ENCODE data around the gene GH2. TPM values are rescaled to one million over a fixed set of nuclear protein-coding genes. Genes with fewer than 3 reads are reported as not detected.
"Not testable (repeated sequence)": the region's sequence is repeated elsewhere in the genome, so short reads cannot be mapped to it uniquely, and the experiment has no call there.

Gene GH2
- total RNA-seq, 4 donors from 2014 or later: not detected

GRCh38 chr17:63869491-63870291 lies 12.1 kb downstream of the GH2 start:
- TF ChIP-seq CTCF (IDR thresholded peaks at IDR 0.05): peak in 1 of 5 experiments; percentile 7
- not testable (repeated sequence) for H3K4me1 ChIP-seq; H3K9me3 ChIP-seq; H3K36me3 ChIP-seq; H3K27me3 ChIP-seq; H3K4me3 ChIP-seq; H3K27ac ChIP-seq; DNase-seq (ENCODE audit: low spot score in 2 of 2)
- WGBS, 2 donors: 39 to 52% methylated on average over 9 of the region's 9 CpGs

- not testable (repeated sequence) for H3K4me1 ChIP-seq; DNase-seq (ENCODE audit: low spot score in 2 of 2); H3K27me3 ChIP-seq; H3K9me3 ChIP-seq; H3K27ac ChIP-seq; H3K36me3 ChIP-seq; H3K4me3 ChIP-seq
- whole genome bisulfite sequencing, 2 donors: 64 to 74% methylated on average over 3 to 7 of the region's 7 CpGs
Observed at GRCh38 chr17:63866625-63867024, 15.1 kb downstream of the GH2 start.

GRCh38 chr17:63859257-63859656 lies 22.5 kb downstream of the GH2 start:
- WGBS, 2 donors: 50 to 77% methylated on average over 3 of the region's 3 CpGs
- no peak for TF ChIP-seq CTCF (IDR thresholded peaks at IDR 0.05)
- no peak for TF ChIP-seq EP300 (IDR thresholded peaks at IDR 0.05)
- TF ChIP-seq POLR2A (IDR thresholded peaks at IDR 0.05): no peak

GRCh38 chr17:63856425-63856824 lies 25.3 kb downstream of the GH2 start:
- H3K27ac ChIP-seq; H3K9me3 ChIP-seq; H3K4me1 ChIP-seq; H3K27me3 ChIP-seq; H3K4me3 ChIP-seq; DNase-seq (ENCODE audit: low spot score in 2 of 2); H3K36me3 ChIP-seq: not testable (repeated sequence)
- 89 to 95% methylated on average over 8 of the region's 8 CpGs for WGBS, 2 donors

More at GRCh38 chr17:63859257-63859656, 22.5 kb downstream of the GH2 start:
- H3K27ac ChIP-seq: no peak overlapping the region
- H3K36me3 ChIP-seq: no peaks in the 10 kb centered on the region
- no peaks in the 10 kb centered on the region for H3K4me1 ChIP-seq
- H3K4me3 ChIP-seq: no peak overlapping the region
- DNase-seq (ENCODE audit: low spot score in 2 of 2): no peak
- H3K9me3 ChIP-seq: no peaks in the 10 kb centered on the region
- H3K27me3 ChIP-seq: no peaks in the 10 kb centered on the region

- Histone ChIP-seq H3K27ac (no peak overlapping the region), H3K36me3 (no peaks in the 10 kb centered on the region), H3K27me3 (no peaks in the 10 kb centered on the region), H3K4me3 (no peak overlapping the region), H3K4me1 (no peaks in the 10 kb centered on the region), H3K9me3 (no peaks in the 10 kb centered on the region)
- WGBS, 2 donors: 89 to 92% methylated on average over 8 of the region's 8 CpGs
- TF ChIP-seq CTCF (IDR thresholded peaks at IDR 0.05): no peak
- TF ChIP-seq POLR2A (IDR thresholded peaks at IDR 0.05): no peak
- no peak for TF ChIP-seq EP300 (IDR thresholded peaks at IDR 0.05)
- no peak for DNase-seq (ENCODE audit: low spot score in 2 of 2)
Observed at GRCh38 chr17:63855185-63855584, 26.6 kb downstream of the GH2 start.

GRCh38 chr17:63854709-63855108 lies 27.0 kb downstream of the GH2 start:
- Histone ChIP-seq H3K4me3 (no peak overlapping the region), H3K9me3 (no peaks in the 10 kb centered on the region), H3K27ac (no peak overlapping the region), H3K27me3 (no peaks in the 10 kb centered on the region), H3K4me1 (no peaks in the 10 kb centered on the region), H3K36me3 (no peaks in the 10 kb centered on the region)
- no peak for DNase-seq (ENCODE audit: low spot score in 2 of 2)
- WGBS, 2 donors: 80 to 90% methylated on average over 5 of the region's 5 CpGs
- TF ChIP-seq EP300 (IDR thresholded peaks at IDR 0.05) (no peak), CTCF (IDR thresholded peaks at IDR 0.05) (no peak), POLR2A (IDR thresholded peaks at IDR 0.05) (no peak)
